Brain microvascular endothelial cell (primary cell): ENCODE measurements around the gene CYP4B1.

Experiments used
- DNase-seq: peaks from one replicate; pipeline ENCODE4 v3.0.0-alpha.2; 2020
- H3K27ac ChIP-seq: fragments of 250-450 bp; sonication (Bioruptor Pico); 2 replicates; pipeline ENCODE4 v1.5.1; 2020; ENCODE audit warnings: mild to moderate bottlenecking, moderate library complexity
- H3K27me3 ChIP-seq: fragments of 250-450 bp; sonication (Bioruptor Pico); replicated peaks from 2 replicates; pipeline ENCODE4 v1.5.1; 2020; ENCODE audit warnings: mild to moderate bottlenecking
- H3K36me3 ChIP-seq: fragments of 250-450 bp; sonication (Bioruptor Pico); replicated peaks from 2 replicates; pipeline ENCODE4 v1.5.1; 2020; ENCODE audit warnings: mild to moderate bottlenecking
- H3K4me3 ChIP-seq: 2 replicates; pipeline ENCODE4 v1.5.1; 2011; ENCODE audit warnings: low read depth, mild to moderate bottlenecking, control low read depth, low read length, moderate library complexity
- in situ Hi-C: cut with HindIII; loops from 2 replicates; pipeline ENCODE4 v1.10.0; 2017; ENCODE audit warnings: low sequenced_read_pairs, low pct_ligation_motif_present
- TF ChIP-seq, protein P1 (sequence below): IDR thresholded peaks from 2 replicates; pipeline ENCODE4 v1.5.1; 2011; ENCODE audit warnings: low read depth, mild to moderate bottlenecking, moderate library complexity, low read length, control low read depth, inconsistent platforms; ENCODE audit errors: missing control alignments

The CYP4B1 gene

DNA sequence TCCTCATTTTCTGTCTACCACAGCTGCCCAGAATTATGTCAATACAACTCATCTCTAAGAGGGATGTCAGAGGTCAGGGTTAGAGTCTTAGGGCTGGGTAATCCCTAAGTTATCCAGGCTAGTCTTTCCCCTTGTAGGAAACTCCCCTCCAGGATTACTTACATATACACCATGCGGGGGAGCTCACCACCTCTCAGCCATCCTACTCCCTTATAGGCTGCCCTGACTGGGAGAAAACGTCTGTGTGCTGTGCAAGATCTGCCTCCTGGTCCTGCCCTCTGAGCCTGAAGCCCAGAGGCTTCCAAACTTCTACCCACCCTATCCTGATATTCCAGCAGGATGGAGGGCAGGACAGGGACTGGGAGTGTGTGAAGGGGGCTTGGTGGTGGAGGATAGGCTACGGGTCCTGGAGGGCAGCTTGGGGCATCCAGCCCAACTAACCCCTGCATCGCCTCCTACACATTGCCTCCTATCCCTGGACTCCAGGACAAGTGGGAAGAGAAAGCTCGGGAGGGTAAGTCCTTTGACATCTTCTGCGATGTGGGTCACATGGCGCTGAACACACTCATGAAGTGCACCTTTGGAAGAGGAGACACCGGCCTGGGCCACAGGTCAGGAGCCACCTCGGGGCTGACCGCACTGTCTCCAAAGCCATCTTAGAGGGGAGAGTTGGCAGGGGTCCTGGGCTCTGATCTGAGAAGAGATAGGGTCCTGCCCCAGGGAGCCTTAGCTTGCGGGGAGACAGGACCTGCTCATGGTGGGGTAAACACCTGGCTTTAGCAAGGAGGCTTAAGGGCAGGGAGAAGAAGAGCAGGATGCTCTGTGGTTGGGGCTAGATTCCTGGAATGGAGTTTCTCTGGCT is 14.4 kb downstream of the CYP4B1 start:
- no peak for DNase-seq
- Histone ChIP-seq H3K27me3 (no peaks in the 10 kb centered on the region), H3K4me3 (no peak overlapping the region), H3K27ac (no peak overlapping the region), H3K36me3 (no peaks in the 10 kb centered on the region)
- TF ChIP-seq, protein P1, sequence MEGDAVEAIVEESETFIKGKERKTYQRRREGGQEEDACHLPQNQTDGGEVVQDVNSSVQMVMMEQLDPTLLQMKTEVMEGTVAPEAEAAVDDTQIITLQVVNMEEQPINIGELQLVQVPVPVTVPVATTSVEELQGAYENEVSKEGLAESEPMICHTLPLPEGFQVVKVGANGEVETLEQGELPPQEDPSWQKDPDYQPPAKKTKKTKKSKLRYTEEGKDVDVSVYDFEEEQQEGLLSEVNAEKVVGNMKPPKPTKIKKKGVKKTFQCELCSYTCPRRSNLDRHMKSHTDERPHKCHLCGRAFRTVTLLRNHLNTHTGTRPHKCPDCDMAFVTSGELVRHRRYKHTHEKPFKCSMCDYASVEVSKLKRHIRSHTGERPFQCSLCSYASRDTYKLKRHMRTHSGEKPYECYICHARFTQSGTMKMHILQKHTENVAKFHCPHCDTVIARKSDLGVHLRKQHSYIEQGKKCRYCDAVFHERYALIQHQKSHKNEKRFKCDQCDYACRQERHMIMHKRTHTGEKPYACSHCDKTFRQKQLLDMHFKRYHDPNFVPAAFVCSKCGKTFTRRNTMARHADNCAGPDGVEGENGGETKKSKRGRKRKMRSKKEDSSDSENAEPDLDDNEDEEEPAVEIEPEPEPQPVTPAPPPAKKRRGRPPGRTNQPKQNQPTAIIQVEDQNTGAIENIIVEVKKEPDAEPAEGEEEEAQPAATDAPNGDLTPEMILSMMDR = no peak
- in situ Hi-C loops = no loop called here

DNA sequence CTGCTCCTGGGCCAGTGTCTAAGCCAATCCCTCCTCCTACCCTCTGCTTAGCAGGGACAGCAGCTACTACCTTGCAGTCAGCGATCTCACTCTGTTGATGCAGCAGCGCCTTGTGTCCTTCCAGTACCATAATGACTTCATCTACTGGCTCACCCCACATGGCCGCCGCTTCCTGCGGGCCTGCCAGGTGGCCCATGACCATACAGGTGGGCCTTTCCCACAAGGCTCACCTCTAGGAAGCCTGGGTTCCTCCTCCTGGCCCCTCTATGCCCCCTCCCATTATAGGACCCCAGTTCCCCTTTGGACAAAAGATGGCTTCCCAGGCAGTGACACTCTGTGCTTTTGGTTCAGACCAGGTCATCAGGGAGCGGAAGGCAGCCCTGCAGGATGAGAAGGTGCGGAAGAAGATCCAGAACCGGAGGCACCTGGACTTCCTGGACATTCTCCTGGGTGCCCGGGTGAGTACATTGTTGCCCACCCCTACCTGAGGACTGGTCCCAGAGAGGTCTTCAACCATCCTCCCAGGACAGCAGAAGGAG is 15.1 kb downstream of the CYP4B1 start:
- Histone ChIP-seq H3K27me3 (no peaks in the 10 kb centered on the region), H3K27ac (no peak overlapping the region), H3K36me3 (no peaks in the 10 kb centered on the region), H3K4me3 (no peak overlapping the region)
- no peak for DNase-seq
- in situ Hi-C loops = no loop called here
- TF ChIP-seq, protein P1 = no peak

DNA sequence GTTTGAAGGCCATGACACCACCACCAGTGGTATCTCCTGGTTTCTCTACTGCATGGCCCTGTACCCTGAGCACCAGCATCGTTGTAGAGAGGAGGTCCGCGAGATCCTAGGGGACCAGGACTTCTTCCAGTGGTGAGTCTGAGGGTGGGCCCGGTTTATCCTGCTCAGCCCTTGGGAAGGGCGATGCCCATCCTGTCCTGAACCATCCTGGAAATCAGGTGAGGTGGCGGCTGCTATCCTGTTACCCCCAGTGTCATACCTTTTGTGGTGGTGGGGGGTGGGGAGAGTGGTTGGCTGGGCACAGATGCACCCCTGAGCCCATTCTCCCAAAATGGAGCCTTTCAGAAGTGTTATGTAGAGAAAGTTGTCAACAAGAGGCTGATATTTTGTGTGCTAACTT is 16.3 kb downstream of the CYP4B1 start:
- Histone ChIP-seq H3K27me3 (no peaks in the 10 kb centered on the region), H3K36me3 (no peaks in the 10 kb centered on the region), H3K27ac (no peak overlapping the region), H3K4me3 (no peak overlapping the region)
- DNase-seq = no peak
- TF ChIP-seq, protein P1 = no peak
- in situ Hi-C loops = no loop called here

DNA sequence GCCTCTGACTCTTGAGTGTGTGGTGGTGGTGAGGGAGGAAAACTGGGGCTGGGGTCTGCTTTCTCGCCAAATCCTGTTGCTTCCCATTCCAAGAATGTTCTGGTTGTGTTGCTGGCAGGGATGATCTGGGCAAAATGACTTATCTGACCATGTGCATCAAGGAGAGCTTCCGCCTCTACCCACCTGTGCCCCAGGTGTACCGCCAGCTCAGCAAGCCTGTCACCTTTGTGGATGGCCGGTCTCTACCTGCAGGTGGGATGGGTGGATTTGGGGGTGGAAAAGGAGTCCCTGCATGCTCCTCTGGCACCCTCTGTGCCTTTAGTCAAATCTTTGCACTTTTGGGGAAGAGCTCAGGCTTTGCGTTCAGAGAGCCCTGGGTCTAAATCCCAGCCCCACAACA is 18.1 kb downstream of the CYP4B1 start:
- Histone ChIP-seq H3K36me3 (no peaks in the 10 kb centered on the region), H3K27ac (no peak overlapping the region), H3K4me3 (no peak overlapping the region), H3K27me3 (no peaks in the 10 kb centered on the region)
- TF ChIP-seq, protein P1 = no peak
- no peak for DNase-seq
- in situ Hi-C loops = no loop called here

DNA sequence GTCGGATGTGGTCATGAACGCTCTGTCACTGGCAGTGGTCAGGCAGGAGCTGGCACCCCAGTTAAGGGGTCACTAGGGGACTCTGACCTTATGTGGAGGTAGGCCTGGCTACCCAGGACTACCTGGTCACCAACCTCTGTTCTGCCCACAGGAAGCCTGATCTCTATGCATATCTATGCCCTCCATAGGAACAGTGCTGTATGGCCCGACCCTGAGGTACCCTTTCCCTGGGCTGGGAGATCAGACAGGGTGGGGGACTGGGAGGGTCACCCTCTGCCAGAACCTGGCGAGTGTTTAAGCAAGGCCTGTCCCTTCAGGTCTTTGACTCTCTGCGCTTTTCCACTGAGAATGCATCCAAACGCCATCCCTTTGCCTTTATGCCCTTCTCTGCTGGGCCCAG is 19.0 kb downstream of the CYP4B1 start:
- no peaks in the 10 kb centered on the region for H3K36me3 ChIP-seq
- H3K27me3 ChIP-seq = no peaks in the 10 kb centered on the region
- no peak for DNase-seq
- no peak overlapping the region for H3K4me3 ChIP-seq
- TF ChIP-seq, protein P1 = no peak
- no peak overlapping the region for H3K27ac ChIP-seq
- in situ Hi-C loops = no loop called here
